GM21786 (cell line): ENCODE data around the gene DKKL1.

Source experiments
- ATAC-seq: cut with Tn5 transposase; IDR thresholded peaks from one replicate; pipeline ENCODE4 v1.9.1; 2021; ENCODE audit not compliant: unreplicated experiment

The DKKL1 gene

DNA sequence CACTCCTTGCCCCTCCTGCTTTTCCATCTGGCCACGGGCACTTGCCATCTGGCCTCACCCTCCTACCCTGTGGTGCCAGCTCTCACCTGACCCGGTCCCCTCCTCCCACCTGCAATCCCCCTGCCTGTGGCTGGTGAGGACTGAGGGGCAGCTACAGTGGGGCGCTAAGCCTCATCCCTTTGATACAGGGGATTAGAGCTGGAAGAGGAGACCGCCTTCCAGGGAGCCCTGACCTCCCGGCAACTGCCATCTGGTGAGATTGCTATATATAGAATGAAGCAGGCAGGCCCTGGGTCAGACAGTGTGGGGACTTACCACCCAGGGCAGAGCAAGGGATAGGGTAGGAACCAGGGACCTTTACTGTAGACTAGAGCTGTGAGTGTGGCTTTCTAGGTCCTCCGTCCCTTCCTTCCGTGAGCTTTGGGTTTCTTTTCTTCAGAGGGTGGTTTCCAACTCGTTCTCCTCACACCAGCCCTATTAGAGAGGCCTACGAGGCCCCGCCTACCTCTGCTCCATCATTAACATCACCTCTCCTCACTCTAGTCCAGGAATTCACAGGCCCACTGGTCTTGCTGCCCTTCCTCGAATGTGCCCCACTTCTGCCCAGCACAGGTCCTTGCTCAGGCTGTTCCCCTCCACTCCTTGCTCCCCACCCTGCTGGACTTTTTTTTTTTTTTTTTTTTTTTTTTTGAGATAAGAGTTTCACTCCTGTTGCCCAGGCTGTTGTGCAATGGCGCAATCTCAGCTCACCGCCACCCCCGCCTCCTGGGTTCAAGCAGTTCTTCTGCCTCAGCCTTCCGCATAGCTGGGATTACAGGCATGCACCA lies 32.1 kb downstream of the DKKL1 start:
- no peak for ATAC-seq

DNA sequence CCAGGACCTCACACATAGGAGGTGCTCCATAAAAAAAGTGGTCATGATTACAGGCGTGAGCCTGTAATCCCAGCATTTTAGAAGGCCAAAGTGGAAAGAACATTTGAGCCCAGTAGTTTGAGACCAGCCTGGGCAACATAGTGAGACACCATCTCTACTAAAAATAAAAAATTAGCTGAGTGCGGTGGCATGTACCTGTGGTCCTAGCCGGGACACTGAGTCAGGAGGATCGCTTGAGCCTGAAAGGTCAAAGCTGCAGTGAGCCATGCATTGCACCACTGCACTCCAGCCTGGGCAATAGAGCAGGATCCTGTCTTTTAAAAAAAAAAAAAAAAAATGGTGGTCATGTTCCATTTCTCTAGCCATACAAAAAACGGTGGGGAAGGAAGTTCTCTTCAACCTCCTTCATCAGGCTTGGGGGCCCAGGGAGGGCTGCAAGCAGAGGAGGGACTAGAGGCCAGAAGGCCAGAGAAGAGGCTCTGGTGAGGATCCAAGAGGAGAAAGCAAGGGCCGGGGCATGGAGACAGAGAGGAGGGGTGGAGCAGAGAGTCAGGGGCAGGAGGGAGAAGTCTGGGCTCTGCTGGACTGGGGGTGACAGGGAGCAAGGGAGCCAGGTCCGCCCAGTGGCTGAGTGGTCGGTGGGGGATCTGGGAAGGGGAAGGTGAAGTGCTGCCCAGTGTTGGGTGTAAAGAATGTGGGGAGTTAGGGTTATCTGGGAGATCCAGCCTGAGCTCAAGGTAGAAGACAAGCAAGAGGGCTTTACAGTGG lies 33.2 kb downstream of the DKKL1 start:
- ATAC-seq, result no peak

DNA sequence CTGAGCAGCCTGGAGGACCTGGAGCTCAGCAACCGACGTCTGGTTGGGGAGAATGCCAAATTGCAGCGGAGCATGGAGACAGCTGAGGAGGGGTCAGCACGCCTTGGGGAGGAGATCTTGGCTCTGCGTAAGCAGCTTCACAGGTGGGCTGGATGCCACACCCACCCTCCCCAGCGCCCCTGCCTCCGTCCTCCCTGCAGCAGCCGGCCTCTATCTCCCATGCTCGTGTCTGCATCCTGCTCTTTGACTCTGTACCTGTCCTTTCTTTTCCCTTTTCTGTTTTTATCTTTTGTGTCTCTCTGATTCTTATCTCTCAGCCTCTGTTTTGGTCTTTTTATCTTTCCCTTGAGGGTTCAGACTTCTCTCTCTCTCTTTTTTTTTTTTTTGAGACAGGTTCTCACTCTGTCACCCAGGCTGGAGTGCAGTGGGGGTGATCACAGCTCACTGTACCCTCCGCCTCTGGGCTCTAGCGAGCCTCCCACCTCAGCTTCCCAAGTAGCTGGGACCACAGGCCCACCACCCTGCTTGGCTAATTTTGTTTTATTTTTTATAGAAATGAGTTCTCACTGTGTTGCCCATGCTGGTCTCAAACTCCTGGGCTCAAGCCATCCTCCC lies 34.4 kb downstream of the DKKL1 start:
- ATAC-seq, result no peak

DNA sequence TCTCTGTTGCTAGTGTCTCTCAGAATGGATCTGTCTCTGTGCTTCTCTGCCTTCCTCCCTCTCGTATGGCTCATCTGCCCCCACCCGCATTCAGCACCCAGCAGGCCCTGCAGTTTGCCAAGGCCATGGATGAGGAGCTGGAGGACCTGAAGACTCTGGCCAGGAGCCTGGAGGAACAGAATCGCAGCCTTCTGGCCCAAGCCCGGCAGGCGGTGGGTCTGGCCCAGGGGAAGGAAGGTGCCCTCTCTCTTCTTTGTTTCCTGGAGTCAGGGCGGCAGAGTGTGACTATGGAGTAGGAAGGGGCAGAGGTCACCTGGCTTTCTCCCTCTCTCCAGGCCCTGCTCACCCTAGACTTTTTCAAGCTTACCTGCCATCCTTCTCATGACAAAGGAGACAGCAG lies 35.3 kb downstream of the DKKL1 start:
- ATAC-seq, result no peak

GRCh38 chr19:49400029-49400428 lies 36.4 kb downstream of the DKKL1 start:
- ATAC-seq, result no peak

DNA sequence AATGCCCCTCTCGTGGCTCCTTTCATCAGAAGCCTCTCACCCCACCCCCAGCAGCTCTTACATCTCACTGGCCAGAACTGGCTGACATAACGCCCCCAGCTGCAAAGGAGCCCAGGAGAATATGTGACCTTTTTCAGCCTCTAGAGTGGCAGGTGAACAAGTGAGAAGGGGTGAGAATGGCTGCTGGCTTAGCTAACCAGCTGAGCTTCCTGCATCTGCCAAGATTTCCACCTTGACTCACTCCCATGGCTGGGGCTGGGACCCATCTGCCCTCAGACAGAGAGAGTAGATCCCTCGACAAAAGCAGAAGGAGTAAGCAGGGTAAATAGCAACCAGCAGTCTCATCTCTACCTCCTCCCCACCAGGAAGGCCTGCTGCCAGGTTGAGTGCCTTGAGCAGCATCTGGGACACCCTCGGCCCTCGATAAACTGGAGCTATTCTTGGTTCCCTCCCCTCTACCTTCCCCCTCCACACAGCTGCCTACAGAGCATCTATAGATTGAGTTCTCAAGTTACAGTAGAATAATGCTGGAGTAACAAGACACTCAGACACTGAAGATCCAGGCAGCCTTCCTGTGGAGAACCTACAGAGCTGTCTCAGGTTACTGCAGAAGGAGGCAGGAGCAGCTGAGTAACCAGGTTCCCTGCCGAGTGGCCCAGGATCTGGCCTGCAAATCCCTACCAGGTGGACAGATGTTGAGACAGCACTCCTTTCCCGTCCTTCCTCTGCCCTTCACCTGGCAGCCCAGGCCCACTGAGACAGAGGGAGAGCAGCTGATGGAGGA lies 39.9 kb downstream of the DKKL1 start:
- no peak for ATAC-seq

GRCh38 chr19:49407079-49407478 lies 43.4 kb downstream of the DKKL1 start:
- no peak for ATAC-seq

DNA sequence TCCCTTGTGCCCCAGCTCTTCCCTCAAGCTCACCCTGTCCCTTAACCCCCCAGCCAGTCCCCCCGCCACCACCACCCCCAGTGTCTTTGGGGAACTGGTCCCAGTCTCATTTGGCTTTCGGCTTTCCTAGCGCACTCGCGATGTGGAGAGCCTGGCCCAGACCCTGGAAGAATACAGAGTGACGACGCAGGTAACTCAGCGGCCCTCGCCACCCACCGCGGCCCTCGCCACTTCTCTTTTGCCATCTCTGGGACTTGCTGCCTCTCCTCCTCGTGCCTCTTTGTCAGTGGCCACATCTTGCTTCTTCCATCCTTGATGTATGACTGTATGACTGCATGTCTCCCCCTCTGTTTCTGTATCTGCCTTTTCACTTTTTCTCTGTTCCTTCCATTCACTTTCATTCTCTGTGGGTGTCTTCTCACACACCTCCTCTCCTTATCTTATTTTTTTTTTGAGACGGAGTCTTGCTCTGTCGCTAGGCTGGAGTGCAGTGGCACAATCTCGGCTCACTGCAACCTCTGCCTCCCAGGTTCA lies 43.9 kb downstream of the DKKL1 start:
- no peak for ATAC-seq

GRCh38 chr19:49408816-49409440 lies 45.3 kb downstream of the DKKL1 start:
- ATAC-seq, result no peak

- no peak for ATAC-seq
These were observed 45.9 kb downstream of the DKKL1 start for GRCh38 chr19:49409441-49410029.

DNA sequence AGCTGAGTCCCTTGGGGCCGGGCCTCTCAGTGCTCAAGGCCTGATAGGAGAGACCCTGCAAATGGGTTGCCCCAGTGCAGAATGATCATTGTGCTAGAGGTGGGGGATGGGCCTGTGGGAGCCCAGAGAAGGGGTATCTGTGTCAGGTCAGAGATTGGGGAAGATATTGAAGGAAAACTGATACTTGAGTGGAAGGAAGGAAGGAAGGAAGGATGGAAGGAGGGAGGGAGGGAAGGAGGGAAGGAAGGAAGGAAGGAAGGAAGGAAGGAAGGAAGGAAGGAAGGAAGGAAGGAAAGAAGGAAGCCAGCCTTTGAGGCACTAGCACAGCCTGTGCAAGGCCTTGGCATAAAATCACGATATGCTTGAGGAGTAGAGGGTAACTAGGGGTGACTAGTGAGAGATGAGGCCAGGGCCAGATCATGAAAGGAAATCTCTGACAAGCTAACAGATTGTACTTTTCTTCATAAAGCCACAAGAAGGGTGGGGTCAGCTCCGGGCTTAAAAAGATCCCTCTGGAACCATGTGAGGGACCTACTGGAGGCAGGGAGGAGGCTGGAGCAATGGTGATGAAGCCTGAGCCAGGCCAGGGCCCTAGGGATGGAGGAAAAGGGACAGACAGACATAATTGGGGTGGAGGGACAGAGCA lies 48.1 kb downstream of the DKKL1 start:
- no peak for ATAC-seq

DNA sequence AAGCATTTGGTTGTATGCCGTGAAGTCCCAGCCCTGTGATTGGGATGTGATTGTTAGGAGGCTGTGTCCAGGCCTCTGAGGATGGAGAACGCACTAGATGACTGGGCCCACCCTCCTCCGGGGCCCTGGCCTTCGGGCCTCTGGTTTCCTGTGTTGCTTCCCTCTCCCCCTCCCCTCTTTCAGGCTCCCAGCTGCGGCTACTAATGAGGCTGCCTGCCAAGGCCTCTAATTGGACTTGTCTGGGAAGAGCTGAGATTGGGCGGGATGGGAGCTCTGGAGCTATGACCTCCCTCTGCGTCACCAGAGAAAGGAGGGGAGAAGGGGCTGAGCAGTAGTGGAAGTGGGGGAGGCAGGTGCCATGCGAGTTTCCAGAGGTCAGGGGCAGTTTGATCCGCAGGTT lies 49.7 kb downstream of the DKKL1 start:
- no peak for ATAC-seq

GRCh38 chr19:49414256-49414655 lies 50.6 kb downstream of the DKKL1 start:
- no peak for ATAC-seq

DNA sequence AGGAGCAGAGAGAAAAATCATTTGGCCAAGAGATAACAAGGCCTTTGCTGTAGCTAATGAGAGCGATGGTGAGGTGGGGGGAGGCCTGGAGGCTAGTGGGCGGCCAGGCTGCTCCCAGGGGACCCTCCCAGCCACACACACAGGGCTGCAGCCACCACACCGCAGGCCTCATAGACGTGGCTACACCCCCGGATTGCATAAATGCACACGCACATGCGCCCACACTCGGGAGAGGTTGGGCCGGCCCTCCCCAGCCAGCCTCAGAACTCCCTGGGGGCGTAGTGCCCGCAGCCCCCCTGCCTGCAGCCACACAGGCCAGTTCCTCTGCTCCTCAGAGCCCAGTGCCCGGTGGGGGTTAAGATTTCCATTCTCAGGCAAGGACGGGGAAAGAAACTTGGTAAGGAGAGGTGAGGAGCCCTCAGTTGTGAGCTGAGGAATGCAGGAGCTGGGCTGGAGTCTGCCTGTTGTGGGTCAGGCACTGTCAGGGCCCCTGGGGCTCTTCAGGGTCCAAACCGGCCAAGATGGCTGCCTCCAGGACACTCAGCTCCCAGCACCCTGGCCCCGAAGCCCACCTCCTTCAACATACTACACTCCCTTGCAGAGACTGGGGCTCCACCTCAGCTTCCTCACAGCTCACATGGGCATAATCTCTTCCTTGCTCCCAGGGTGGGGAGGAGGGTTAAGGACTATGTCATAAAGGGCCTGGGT lies 51.6 kb downstream of the DKKL1 start:
- ATAC-seq, result no peak

GRCh38 chr19:49415810-49416200 lies 52.1 kb downstream of the DKKL1 start:
- no peak for ATAC-seq

DNA sequence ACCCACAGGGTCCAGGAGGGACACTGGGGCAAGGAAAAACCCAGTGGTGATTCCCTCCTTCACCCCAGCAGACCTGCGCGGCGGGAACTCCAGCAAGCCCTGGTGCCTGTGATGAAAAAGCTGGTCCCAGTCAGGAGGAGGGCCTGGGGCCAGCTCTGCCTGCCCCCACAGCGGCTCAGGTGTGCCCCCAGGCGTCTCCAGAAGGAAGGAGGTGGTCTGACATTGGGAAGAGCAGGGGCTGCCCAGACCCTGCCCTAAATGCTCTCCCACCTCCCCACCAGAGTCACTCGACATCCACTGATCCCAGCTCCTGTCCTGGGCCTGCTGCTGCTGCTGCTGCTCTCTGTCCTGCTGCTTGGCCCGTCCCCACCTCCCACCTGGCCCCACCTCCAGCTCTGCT lies 53.4 kb downstream of the DKKL1 start:
- ATAC-seq, result no peak

DNA sequence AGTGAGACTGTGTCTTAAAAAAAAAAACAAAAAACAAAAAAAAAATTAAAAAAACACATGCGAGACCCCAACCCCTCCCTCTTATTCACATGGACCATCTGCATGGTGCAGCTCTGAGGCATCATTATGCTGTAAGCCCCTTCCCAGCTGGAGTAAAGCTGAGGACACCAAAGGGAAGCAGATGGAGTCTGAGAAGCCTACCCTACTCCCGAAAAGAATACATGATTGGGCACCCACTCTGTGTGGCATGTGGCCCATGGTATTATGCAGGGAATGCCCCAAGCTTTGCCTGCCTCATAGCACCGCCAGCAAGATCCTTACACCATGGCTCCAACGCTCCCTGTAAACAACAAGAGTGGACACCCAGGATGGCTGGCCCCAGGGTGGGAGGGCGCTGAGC lies 54.8 kb downstream of the DKKL1 start:
- ATAC-seq, result no peak

- ATAC-seq, result no peak
These were observed 55.5 kb downstream of the DKKL1 start for GRCh38 chr19:49419173-49419572.

GRCh38 chr19:49420227-49420626 lies 56.5 kb downstream of the DKKL1 start:
- ATAC-seq, result no peak
